Stimulated activated CD4-positive, alpha-beta T cell treated with anti-CD3 and anti-CD28 coated beads, TNF-alpha, amount 100 ng/mL, for 4 hours (primary cell): Measurements from ENCODE around the gene FNTB.

Experiments
- DNase-seq, 3 experiments: peaks; one replicate each; pipeline ENCODE4 v3.0.0-alpha.2; 2020; ENCODE audit warnings: low read depth in 3 of 3

The FNTB gene

DNA sequence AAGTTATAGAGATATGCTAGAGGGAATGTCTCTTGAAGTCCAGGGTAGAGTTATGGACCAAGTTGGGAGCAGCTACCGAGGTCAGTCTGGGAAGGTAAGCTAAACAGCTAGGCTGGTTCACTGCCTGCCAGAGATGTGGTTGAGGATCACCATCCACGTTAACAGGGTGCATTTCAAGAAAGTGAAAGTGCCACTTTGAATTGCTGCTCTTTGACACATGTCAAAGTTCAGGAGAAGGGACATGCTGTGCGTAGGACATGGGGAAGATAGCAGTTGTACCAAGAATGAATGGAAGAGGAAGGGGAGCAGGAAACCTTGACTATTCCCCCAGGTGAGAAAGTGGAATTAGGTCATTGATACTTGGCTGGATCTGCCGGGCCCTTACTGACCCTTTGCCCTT lies 66.1 kb downstream of the FNTB start:
- no peak for DNase-seq

- DNase-seq, result no peak
Measured at GRCh38 chr14:65053466-65053865, 66.8 kb downstream of the FNTB start.

DNA sequence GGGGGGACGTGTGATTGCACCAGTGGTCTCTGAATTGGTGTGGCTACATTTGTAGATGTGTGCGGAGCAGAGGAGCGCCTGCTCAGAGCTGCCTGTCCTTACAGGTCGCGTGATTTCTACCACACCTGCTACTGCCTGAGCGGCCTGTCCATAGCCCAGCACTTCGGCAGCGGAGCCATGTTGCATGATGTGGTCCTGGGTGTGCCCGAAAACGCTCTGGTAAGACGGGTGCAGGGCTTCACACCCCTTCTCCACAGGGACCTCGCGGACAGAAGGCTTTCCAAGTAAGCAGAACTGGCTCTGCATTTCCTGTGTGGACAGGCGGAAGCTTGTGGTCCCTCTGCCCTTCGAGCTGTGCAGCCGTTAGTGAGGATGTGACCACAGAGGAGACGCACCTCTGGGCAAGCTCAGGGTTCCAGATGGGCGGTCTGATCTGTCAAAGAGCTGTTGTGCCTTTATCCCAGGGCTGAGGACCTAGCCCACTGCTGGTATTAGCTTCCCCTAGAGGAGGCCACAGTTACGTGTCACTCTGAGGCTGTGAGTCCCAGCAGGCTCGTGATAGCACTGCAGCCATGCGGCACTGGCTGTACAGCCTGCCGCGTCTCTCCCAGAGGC lies 67.9 kb downstream of the FNTB start:
- no peak for DNase-seq

DNA sequence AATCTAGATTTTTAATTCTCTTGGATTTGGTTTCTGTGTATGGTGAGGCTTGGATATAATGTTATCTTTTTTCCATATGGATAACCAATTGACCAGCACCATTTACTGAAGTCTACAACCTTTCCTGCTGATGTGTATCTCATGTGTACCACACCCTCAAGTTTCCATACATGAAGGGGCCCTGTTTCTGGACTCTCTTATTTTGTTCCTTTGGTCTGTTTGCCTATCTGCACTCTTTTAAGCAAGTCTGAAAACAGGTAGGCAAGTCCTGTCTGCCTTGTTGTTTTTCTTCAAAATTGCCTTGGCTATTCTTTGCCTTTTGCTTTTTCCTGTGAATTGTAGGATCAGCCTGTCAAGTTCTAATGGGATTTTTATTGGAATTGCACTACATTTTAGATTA lies 71.0 kb downstream of the FNTB start:
- no peak for DNase-seq

- DNase-seq, result no peak
Measured at GRCh38 chr14:65062096-65063075, 75.7 kb downstream of the FNTB start.

GRCh38 chr14:65065719-65066118 lies 79.0 kb downstream of the FNTB start:
- no peak for DNase-seq

GRCh38 chr14:65069874-65070413 lies 83.2 kb downstream of the FNTB start:
- DNase-seq, result no peak

- DNase-seq, result no peak
Measured at GRCh38 chr14:65070471-65070976, 83.8 kb downstream of the FNTB start.

DNA sequence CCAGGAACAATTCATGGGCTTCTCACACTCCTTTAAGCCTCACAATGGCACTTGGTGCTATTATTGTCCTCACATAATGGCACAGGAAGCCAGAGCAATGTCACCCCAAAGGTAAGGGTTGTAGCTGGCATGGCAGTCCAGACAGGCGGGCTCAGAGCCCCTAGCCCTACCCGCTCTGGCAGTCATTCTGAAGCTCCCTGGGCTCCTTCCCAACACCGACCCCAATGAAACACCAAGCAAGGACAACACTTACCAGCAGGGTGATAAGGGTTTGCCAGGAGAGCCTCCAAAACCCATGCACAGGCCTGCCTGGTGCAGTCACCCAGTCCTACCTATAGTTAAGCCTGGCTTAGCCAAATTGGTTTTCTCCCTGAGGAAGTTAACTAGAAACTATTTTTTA lies 84.8 kb downstream of the FNTB start:
- DNase-seq, result no peak

DNA sequence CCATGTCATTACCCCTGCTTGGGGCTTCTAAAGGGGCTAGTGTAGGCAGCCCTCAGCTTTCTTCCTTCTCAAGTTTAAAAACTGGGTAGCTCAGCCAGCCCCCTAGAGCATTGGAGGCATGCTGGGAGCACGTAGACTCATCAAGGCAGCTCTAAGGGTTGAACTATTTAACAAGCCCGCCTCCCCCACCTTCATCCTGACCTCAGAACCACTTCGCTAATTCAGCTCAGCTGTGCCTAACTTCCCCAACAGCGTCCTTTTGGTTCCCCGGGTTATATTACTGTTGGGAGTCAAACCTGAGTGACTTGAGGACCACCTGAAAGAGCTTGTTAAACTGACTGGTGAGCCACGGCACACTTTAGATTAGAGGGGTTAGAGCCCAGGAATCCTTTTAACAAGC lies 85.6 kb downstream of the FNTB start:
- DNase-seq, result no peak

DNA sequence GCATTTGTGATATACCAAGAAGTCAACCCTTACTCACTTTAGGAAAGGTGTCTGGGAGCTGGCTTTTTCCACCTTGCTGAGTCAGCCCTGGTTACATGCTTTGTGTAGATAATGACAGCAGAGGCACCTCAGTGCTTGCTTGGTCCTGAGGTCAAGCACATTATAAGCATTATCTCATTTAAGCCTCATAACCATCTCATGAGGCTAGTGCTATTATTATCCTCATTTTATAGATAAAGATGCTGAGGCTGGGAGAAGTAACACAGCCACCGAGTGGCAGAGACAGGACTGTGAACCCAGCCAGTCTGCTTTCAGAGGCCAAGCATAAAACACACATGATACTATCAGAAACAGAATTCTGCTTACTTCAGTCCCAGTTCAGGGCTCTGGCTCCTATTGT lies 86.2 kb downstream of the FNTB start:
- DNase-seq, result no peak

DNA sequence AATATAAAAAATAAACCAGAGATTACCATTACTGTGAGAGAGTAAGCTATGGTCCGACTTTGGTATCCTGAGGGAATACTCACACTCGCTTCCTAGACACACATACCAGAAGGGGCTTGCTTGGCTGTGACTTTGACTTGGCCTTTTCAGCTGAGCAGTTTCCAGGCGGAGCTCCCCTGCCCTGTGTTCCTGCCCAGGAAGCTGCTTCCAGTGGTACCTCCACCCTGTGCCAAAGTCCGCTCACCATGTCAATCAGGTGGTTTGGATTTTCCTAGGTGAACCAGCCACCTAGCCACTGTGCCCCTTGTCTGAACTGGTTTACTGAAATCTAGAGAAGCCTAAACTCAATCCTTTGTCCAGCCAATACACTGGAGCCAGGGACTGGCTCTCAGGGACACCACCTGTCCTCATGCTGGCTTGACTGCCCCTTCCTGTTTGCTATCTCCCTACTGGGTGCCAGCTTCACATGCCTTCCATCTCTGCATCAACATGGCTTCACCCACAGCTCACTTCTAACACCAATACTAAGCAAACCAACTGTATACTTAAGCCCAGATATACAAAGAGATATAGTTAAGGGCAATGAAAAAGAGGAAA lies 87.0 kb downstream of the FNTB start:
- no peak for DNase-seq

DNA sequence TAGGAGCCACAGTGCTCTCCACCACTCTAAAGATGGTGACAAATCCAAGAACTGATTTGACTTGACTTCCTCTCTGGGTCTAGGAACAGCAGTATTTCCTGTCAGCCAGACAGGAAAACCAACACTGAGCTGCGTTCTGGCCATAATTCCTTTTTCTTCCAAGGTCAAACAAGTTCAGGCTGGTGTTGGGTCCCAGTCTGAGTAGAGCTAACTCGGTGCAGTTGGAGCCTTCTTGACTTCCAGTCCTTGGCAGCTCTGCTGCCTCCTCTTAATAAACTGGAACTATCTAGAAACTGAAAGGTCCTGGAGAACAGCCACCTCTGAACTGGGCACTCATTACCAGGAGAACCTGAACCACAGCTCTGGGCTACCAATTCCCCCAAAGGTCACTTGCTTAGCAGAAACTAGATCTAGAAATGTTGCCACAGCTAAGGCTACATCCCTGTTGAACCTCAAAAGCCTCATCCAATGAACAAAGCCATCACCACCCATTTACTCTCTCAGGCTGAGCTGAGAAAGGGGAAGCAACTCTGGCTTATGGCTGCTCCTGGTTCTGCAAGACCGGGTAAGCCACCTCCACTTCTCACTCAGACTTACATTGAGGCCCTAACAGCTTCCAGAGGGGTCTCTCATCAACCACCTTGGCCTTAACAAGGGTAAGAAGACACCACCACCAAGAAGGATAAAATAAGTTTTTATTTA lies 87.9 kb downstream of the FNTB start:
- no peak for DNase-seq

DNA sequence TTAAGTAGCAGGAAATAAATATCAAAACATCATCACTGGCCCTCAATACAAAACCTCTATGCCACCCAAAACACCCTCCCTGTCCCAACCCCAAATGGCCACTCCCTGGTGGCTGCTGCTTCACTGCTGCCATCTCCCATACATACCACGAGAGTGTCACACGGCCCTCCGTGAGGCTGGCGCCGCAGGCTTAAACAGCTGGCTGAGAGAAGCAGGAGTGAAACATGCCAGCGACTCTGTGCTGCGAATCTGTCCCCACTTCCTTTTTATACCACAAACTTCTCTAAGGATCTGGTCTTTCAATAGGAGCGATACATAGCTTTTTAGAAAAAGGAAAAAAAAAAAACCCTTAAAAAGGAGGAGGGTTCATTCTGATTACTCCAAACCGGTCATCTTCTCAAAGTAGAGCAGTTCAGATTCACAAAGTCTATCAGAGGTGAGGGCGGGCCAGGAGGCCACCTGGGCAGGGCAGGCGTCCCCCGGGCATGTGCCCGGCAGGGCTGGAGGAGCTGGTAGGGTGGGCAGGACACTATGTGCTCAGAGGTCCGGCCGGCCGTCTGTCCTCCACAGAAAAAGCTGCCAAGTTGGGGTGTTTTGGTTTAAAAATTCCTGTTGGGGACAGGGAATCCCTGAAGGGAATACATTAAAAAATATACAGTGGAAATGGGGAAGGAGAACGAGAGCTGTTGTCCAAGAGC lies 89.1 kb downstream of the FNTB start:
- no peak for DNase-seq

DNA sequence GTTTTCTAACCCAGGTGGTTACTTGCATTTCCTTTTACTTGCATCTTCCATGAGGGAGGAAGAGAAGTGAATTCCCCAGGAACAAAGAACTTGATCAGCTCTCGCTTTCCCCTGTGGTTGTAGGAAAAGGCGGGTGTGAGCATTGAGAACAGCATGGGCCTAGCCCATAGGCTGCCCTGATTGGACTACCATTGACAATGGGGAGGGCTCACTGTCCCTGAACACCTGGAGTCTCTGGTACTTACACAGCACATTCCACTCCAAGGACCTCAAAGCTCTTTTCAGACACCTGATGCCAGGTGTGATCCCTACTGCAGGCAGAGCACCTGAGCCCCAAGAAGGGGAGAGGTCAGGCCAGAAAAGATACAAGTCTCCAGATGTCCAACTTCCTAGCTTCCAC lies 90.6 kb downstream of the FNTB start:
- DNase-seq, result no peak

DNA sequence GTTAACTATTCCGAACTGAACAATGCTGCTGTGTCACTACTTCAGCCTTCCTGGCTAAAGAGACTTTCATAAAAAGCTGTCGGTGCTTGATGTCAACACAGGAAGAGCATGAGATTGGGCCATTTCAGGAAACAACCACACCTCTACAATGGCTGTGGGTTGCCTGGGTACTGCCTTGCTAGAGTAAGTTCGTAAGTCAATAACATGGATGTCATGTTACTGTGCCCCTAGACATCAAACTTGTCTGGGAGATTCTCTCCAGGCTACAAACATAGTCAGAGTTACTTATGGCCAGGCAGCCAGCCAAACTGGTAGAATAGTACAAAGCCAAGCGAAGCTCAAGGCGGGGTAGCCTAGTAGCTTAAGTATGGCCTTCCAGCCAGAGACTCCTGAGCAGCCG lies 92.5 kb downstream of the FNTB start:
- no peak for DNase-seq

- no peak for DNase-seq
Measured at GRCh38 chr14:65079768-65080167, 93.1 kb downstream of the FNTB start.

DNA sequence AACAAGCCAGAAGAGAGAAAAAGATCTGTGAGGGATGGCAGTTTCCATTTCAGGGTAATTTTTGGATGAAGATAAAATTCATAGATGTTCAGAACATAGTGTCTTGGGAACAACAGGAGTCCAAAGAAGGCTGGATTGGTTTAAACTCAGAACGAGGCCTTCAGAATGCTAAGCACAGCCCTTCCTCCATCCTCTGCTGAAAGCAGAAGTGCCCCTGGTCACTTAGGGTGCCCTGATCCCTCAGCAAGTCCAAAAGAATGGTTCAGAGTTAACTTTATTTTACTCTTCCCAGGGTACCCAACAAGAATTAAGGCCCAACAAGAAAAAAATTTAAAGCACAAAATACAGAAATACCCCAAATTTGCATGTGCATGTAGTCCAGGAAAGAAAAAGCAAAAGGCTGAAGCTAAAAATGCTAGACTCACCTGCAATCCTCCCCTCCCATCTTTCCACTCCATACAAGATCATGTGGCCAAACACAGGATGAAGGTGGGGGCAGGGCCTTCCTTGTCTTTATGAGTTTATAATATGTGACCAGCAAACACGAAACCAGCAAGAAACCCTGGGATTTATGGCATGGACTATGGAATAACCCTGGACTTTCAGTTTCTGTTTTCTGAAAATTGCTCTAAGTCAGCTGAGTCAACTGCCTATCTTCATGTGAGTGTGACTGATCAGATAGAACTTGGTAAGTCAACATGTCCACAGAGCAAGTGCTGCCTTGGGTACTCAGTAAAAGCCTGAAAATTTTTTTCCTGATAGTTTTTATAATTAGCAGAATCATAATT lies 94.5 kb downstream of the FNTB start:
- DNase-seq, result no peak

DNA sequence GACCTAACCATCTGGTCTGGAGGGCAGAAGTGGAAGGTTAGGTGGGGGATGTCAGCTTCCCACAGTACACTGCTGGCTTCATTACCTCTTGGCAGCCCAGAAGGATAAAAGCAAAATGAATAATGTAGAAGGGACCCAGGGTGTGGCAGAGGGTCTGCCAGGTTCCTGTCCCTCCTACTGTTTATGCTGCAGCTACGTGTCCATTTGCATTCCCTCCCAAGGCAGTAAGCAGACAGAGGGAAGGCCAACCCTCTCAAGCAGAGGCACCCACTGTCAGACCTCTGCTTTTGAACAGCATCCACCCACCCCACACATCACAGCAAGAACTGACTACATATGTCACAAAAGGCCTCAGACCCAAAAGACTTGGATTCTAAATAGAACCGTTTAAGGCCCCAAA lies 96.2 kb downstream of the FNTB start:
- no peak for DNase-seq
